Measurements from ENCODE around the gene ATP1A2. TPM values are rescaled to one million over a fixed set of nuclear protein-coding genes. Genes with fewer than 3 reads are reported as not detected.

Gene ATP1A2
- total RNA-seq, 1 donor from 2014 or later, result 401 TPM

GRCh38 chr1:160144921-160145320, 29.4 kb downstream of the ATP1A2 start:
- TF ChIP-seq CTCF (IDR thresholded peaks at IDR 0.05; ENCODE audit: borderline replicate concordance), result no peak
- H3K4me1 ChIP-seq, result peaks cover 13% of the 10 kb centered on the region
- H3K9me3 ChIP-seq (replicated peaks), result no peaks in the 10 kb centered on the region
- no peak overlapping the region for H3K4me3 ChIP-seq
- peaks cover 25% of the 10 kb centered on the region for H3K36me3 ChIP-seq
- H3K27me3 ChIP-seq (ENCODE audit: low read depth), result no peaks in the 10 kb centered on the region
- H3K27ac ChIP-seq (replicated peaks), result no peak overlapping the region
- no peak for DNase-seq
- intact Hi-C loops (cut with micrococcal nuclease), result no loop called here

GRCh38 chr1:160146107-160146506, 30.5 kb downstream of the ATP1A2 start:
- intact Hi-C loops (cut with micrococcal nuclease), result no loop called here
- H3K27ac ChIP-seq (replicated peaks), result no peak overlapping the region
- no peak for DNase-seq
- no peak for TF ChIP-seq CTCF (IDR thresholded peaks at IDR 0.05; ENCODE audit: borderline replicate concordance)
- H3K36me3 ChIP-seq, result peaks cover 14% of the 10 kb centered on the region
- peaks cover 14% of the 10 kb centered on the region for H3K4me1 ChIP-seq
- H3K9me3 ChIP-seq (replicated peaks), result no peaks in the 10 kb centered on the region
- no peaks in the 10 kb centered on the region for H3K27me3 ChIP-seq (ENCODE audit: low read depth)
- no peak overlapping the region for H3K4me3 ChIP-seq

- intact Hi-C loops (cut with micrococcal nuclease), result no loop called here
- H3K4me3 ChIP-seq, result no peak overlapping the region
- H3K27me3 ChIP-seq (ENCODE audit: low read depth), result no peaks in the 10 kb centered on the region
- no peak overlapping the region for H3K27ac ChIP-seq (replicated peaks)
- H3K9me3 ChIP-seq (replicated peaks), result no peaks in the 10 kb centered on the region
- no peak for DNase-seq
- no peaks in the 10 kb centered on the region for H3K36me3 ChIP-seq
- peaks cover 14% of the 10 kb centered on the region for H3K4me1 ChIP-seq
- TF ChIP-seq CTCF (IDR thresholded peaks at IDR 0.05; ENCODE audit: borderline replicate concordance), result no peak
Measured at GRCh38 chr1:160148121-160148520, 32.6 kb downstream of the ATP1A2 start.

GRCh38 chr1:160149233-160149632, 33.7 kb downstream of the ATP1A2 start:
- no peak for DNase-seq
- intact Hi-C loops (cut with micrococcal nuclease), result no loop called here
- Histone ChIP-seq H3K4me1 (peaks cover 14% of the 10 kb centered on the region), H3K4me3 (no peak overlapping the region), H3K27me3 (ENCODE audit: low read depth) (no peaks in the 10 kb centered on the region), H3K27ac (replicated peaks) (no peak overlapping the region), H3K36me3 (no peaks in the 10 kb centered on the region), H3K9me3 (replicated peaks) (no peaks in the 10 kb centered on the region)
- no peak for TF ChIP-seq CTCF (IDR thresholded peaks at IDR 0.05; ENCODE audit: borderline replicate concordance)

- TF ChIP-seq CTCF (IDR thresholded peaks at IDR 0.05; ENCODE audit: borderline replicate concordance), result no peak
- DNase-seq, result no peak
- Histone ChIP-seq H3K36me3 (no peaks in the 10 kb centered on the region), H3K4me1 (peaks cover 14% of the 10 kb centered on the region), H3K9me3 (replicated peaks) (no peaks in the 10 kb centered on the region), H3K27ac (replicated peaks) (no peak overlapping the region), H3K4me3 (no peak overlapping the region), H3K27me3 (ENCODE audit: low read depth) (no peaks in the 10 kb centered on the region)
- intact Hi-C loops (cut with micrococcal nuclease), result no loop called here
Measured at GRCh38 chr1:160149716-160150115, 34.2 kb downstream of the ATP1A2 start.

GRCh38 chr1:160151303-160151702, 35.7 kb downstream of the ATP1A2 start, which contains the start of gene ATP1A4:
TSS of gene ATP1A4 (plus strand) at chr1:160151603. CDS start at chr1:160152041, 438 bp downstream.
- intact Hi-C loops (cut with micrococcal nuclease), result no loop called here
- Histone ChIP-seq H3K4me1 (peaks cover 14% of the 10 kb centered on the region), H3K27ac (replicated peaks) (no peak within 1 kb of the TSS), H3K36me3 (no peaks in the 10 kb centered on the region), H3K9me3 (replicated peaks) (no peaks in the 10 kb centered on the region), H3K4me3 (no peak within 1 kb of the TSS), H3K27me3 (ENCODE audit: low read depth) (no peaks in the 10 kb centered on the region)
- TF ChIP-seq CTCF (IDR thresholded peaks at IDR 0.05; ENCODE audit: borderline replicate concordance), result no peak
- no peak for DNase-seq

Measured in left ventricle myocardium inferior (tissue), 1 donor.